AG20443 (cell line): ENCODE measurements around the gene MORN2.

ENCODE experiments used
- DNase-seq: peaks from one replicate; pipeline ENCODE4 v3.0.0; 2012; ENCODE audit warnings: low spot score, mixed read lengths

The MORN2 gene

DNA sequence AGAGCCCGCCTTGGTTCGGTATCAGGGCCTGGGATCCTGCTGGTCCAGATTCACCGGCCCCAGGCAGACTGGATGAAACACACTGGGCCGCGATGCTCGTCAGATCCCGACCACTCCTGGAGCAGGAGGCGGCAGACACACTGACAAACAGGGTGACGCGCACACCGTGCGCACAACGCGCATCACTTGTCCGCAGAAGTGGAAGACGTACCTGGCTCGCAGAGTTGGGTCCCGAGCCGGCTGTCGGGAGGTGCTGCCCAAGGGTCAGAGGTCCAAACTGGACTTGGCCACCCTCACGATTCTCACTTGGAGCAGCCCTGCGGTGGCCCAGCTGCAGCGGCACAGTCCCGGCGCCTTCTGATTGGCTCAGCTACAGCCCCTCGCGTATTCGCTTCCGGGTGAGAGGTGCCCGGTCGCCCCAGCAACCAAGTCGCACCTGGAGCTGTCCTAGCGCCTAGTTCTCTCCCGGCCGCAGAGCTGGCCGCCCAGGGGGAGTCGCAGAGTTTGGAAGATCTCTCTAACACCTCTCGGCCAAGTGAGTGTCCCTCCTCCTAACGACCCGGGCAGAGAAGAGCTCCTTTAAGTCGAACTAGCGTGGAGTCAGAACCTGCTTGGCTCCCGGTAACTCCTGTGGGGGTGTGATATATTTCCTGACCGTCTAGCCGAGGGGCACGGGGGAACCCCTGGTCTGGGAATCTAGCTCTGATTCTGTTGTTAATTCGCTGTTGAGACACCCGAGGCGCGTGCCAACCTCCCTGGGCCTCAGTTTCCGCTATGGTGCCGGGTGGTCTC is at the start of gene MORN2, which contains the start of gene DHX57:
Gene MORN2 (plus strand): TSS at position 401 of the 792 bp plus-strand sequence.
Gene DHX57 (minus strand): TSS at position 359 of the 792 bp plus-strand sequence. CDS start 7,529 bp downstream, outside the sequence.
- peak; percentile 98 for DNase-seq

DNA sequence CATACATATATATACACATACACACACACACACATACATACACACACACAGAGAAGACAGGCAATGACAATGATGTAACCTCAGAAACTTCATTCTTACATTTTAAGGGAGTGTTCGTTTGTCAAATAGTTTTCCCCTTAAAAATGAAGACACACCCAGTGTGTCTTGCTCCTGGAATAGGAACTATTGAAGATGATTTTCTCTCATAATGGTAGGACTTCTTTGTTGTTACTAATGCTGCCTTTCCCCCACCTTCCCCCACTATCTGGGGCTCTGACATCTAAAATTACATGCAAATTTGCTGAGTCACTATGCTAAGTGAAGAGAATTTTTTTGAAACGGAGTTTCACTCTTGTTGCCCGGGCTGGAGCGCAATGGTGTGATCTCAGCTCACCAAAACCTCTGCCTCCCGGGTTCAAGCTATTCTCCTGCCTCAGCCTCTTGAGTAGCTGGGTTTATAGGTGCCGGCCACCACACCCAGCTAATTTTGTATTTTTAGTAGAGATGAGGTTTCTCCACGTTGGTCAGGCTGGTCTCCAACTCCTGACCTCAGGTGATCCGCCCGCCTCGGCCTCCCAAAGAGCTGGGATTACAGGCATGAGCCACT is 48.1 kb upstream of the MORN2 start:
- peak; percentile 73 for DNase-seq

DNA sequence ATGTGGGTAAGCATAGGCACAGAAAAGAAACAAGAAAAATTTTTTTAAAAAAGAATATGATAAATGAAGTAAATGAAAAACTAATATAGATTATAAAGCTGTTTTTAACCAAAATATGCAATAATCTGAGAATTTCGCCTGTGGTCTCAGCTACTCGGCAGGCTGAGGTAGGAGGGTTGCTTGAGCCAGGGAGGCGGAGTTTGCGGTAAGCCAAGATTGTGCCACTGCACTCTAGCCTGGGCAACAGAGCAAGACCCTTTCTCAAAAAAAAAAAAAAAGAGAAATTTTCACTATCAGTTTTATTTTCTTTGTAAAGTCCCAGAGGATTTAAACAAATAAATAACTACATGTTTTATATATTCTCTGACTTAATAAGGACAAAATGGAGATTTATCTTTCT is 47.3 kb upstream of the MORN2 start:
- DNase-seq, result no peak

DNA sequence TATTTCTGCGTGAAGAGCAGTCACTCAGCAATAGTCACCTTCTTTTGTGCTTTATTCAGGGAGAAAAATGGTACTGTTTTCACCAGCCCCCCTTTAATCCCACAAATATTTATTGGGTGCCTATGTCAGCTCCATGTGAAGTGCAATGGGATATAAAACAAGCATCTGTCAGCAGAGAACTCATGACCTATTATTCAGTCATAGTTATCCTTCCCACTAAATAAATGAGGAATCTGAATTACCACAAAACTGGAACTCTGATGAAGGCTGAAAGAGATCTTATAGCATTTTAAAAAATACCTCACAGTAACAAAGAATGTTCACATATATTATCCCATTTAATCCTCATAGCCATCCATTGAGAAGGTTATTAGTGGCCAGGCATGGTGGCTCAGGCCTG is 45.8 kb upstream of the MORN2 start:
- DNase-seq, result no peak

DNA sequence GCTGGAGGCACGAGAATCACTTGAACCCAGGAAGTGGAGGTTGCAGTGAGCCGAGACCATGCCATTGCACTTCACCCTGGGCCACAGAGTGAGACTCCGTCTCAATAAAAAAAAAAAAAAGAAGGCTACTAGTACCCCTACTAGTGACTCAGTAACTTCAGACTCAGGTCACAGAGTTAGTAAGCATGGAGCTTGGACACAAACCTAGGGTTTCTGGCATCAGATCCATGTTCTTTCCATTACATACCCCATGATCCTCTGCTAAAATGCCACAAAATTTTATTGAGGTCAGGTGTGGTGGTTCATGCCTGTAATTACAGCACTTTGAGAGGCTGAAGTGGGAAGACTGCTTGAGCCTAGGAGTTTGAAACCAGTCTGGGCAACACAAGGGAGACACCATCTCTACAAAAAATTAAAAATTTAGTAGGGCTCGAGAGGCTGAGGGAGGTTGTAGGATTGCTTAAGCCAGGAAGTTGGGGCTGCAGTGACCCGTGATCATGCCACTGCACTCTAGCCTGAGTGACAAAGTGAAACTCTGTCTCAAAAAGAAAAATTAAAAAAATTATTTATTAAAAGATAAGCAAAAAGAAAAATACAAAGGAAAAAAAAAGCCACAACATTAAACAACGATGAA is 45.1 kb upstream of the MORN2 start:
- no peak for DNase-seq

DNA sequence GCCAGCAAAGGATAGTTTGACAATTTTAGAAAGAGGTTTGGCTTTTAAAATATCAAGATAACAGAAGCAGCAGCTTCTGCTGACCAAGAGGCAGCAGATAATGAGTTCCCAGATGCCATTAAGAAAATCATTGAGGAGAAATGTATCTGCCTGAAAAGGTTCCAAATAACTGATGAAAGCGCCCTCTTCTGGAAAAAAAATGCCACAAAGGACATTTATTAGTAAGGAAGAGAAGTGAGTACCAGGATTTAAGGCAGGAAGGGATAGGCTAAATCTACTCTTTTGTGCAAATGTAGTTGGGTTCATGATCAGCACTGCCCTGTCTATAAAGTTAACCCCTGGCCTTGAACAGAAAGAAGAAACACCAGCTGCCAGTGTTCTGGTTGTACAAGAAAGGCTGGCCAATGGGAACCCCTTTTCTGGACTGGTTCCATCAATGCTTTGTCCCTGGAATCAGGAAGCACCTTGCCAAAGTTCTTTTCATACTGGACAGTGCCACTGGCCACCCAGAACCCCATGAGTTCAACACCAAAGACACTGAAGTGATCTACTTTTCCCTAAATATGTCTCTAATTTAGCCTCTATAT is 40.7 kb upstream of the MORN2 start:
- DNase-seq, result no peak

DNA sequence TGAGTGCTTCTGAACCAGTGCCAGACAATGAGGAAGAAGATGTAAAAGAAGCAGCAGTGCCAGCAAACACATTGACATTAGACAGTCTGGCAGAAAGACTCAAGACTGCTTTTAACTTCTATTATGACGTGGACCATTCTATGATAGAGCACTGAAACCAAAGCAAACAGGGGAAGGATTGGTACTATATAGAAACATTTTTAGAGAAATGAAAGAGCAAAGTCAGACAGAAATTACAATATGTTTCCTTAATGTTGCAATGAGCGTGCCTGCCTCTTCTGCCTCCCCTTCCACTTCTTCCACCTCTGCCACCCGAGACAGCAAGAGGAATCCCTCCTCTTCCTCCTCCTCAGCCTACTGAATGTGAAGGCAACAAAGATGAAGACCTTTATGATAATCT is 39.8 kb upstream of the MORN2 start:
- DNase-seq, result no peak

DNA sequence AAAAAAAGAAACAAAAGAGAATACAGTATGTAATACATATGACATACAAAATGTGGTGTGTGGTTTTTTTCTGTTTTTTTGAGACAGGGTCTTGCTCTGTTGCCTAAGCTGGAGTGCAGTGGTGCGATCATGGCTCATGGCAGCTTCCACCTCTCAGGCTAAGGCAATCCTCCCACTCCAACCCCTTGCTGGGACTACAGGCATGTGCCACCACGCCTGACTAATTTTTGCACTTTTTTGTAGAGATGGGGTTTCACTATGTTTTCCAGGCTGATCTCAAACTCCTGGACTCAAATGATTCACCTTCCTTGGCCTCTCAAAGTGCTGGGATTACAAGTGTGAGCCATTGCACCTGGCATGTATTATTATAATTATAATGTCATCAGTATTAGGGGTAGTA is 39.0 kb upstream of the MORN2 start:
- no peak for DNase-seq

DNA sequence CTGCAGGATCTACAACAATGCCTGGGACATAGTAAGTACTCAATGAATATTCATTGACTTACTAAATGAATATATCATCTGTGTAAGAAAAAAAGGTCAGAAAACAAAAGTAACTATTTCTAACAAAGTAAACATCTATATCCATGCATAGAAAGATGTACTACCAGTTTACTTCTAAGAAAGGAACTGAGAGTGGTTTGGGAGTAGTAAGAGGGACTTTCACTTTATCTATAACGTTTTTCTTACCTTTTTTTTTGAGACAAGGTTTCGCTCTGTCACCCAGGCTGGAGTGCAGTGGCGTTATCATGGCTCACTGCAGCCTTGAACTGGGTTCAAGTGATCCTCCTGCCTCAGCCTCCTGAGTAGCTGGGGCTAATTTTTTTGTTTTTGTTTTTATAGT is 25.7 kb upstream of the MORN2 start:
- DNase-seq, result no peak

DNA sequence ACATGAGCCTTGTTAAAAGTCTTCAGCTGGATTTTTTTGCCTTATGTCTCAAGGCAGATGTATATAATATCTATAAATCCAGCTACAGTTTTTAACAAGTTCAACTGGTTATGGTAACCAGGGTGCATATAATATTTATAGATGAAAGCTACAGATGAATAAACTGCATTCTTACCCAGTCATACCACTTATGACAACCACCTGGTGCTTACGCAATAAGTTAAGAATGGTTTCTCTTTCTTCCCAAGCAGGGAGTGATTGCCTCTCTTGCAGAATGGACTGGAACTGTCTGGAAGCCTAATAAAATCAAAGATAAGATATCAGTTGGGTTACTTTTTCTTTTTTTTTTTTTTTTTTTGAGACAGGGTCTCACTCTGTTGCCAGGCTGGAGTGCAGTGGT is 19.6 kb upstream of the MORN2 start:
- peak; percentile 18 for DNase-seq

DNA sequence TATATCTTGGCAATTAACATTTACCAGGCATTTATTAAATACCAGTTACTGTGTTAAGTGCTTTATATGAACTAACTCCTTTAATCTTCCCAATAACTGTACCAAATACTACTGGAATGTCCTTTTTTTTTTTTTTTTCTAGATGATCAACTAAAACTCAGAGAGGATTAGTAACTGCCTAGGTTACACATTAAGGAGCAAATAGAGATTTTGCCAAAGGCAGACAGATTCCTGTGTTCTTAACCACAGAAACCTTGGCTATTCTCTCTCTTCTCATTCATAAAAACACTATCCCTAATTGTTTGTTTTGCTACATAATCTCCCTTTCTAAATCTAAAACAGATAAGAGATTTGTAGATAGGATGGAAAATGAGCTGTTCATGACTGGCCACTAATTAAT is 13.3 kb upstream of the MORN2 start:
- DNase-seq, result no peak

DNA sequence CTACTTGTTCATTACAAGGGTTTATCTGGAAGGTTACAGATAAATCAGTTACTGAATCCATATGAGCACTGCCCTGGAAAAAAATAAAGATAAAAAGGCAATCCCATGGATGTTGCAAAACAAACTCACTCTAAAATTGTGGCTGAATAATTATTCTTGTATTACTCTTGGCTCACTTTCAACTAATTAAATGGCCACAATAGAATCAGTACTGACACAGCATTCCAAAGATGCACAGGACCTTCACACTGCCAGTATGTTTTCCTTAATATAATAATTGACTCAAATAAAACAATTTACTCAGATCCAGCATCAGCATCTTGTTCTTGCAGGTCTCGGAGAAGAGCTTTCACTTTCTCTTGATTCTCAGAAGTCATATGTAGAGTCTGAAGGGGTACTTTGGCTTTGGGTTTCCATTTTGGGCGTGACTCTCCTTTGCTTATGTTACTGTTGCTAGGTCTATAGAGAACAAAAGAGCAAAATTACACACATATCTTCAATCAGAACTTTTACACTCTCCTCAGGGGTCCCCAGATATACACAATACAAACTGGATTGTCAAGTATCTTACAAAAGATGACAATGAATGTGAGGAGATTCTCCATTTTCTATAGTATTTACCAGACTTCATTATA is 12.6 kb upstream of the MORN2 start:
- no peak for DNase-seq

DNA sequence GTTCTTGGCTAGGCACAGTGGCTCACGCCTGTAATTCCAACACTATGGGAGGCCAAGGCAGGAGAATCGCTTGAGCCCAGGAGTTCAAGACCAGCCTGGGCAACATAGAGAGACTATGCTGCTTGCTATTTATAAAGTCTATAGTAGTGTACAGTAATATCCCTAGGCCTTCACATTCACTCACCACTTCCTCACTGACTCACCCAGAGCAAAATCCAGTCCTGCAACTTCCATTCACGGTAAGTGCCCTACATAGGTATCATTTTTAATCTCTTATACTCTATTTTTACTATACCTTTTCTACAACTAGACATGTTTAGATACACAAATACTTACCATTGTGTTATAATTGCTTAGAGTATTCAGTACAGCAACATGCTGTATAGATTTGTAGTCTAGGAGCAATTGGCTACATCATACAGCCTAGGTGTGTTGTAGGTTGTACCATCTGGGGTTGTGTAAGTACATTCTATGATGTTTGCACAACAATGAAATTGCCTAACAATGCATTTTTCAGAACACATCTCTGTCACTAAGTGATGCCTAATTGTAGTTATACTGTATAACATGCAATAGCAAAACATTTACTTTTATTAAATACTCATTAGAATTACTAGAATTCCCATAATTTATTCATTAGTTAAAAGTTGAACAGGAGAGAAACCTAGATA is 8.9 kb upstream of the MORN2 start:
- no peak for DNase-seq

DNA sequence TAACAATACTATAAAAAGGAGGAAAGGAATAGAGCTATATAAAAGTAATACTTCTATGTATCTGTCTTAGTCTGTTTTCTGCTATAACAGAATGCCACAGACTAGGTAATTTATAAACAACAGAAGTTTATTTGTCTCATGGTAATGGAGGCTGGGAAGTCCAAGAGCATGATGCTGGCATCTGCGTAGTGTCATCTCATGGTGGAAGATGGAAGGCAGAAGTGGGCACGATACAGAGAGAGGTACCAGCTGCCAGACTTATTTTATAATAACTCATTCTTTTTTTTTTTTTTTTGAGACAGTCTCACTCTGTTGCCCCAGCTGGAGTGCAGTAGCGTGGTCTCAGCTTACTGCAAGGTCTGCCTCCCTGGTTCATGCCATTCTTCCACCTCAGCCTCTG is 4.3 kb upstream of the MORN2 start:
- DNase-seq, result no peak

DNA sequence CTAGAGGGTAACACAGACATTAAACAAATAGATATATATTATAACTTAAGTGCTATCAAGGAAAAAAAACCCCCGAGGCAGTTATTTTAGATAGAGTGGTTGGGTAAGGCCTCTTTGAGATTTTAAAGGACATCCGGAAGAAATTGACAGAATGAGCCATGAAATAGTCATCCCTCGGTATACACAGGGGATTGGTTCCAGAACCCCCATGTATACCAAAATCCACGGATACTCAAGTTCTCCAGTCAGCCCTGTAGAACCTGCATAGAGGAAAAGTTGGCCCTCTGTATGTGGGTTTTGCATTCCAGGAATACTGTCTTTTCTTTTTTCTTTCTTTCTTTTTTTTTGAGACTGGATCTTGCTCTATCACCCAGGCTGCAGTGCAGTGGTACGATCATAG is 2.0 kb upstream of the MORN2 start:
- DNase-seq, result no peak

DNA sequence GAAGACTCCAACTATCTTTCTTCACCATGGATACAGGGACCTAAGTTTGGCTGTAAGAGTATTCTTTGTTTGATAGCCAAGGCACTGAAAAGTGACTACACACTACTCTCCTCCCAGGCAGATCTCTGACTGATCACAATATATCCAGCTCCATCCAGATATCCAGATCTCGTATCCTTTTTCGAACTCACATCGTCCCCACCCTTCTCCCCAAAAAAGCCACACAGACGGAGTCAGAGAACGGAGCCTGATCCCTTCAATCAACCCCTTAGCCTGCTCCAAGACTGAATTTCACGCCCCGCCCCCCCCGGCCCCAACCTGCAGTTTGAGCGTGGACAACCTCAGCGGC is 575 bp upstream of the MORN2 start:
- no peak for DNase-seq

DNA sequence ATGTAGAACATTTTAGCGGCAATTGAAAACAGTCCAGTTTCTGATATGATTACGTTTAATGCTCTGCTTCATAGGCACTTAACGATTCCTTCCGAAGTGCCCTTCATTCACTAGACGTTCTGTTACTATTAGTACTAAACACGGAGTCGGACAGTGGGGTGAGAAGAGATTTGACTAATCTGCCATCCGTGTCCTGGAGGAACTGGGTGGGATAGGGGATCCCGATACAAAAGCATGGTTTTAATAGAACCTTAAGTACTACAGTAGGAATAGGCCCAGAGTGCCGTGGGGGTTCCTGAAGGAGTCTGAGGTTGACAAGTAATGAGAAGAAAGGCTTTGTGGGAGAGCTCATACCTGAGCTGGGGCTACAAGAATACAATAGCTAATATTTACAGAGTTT is 631 bp downstream of the MORN2 start:
- peak; percentile 12 for DNase-seq

DNA sequence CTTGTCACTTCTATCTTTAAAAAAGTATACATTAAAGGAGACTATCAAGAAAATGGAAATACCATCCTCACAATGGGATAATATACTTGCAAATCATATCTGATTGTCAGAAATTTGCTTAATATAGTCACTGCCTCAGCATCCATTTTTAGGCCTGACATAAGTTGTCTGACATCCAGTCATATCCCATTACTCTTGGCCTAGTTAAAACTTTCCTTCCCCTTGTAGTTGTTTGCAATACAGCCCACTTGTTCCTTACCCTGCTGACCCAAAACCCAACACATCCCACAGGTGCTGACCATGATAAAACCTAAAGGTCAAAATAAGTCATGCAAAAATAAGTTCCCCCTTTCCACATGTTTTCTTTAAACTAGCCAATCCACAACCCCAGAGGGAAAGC is 10.3 kb downstream of the MORN2 start:
- DNase-seq, result no peak

DNA sequence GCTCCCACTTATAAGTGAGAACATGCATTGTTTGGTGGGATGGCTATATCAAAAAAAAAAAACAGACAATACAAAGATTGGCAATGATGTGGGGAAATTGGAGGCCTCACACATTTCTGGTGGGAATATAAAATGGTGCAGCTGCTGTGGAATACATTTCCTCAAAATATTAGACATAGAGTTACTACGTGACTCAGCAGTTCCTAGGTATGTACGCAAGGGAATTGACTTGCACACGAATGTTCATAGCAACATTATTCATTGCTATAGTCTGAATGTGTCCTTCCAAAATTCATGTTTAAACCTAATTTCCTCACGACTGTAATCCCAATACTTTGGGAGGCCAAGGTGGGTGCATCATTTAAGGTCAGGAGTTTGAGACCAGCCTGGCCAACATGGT is 11.6 kb downstream of the MORN2 start:
- no peak for DNase-seq

DNA sequence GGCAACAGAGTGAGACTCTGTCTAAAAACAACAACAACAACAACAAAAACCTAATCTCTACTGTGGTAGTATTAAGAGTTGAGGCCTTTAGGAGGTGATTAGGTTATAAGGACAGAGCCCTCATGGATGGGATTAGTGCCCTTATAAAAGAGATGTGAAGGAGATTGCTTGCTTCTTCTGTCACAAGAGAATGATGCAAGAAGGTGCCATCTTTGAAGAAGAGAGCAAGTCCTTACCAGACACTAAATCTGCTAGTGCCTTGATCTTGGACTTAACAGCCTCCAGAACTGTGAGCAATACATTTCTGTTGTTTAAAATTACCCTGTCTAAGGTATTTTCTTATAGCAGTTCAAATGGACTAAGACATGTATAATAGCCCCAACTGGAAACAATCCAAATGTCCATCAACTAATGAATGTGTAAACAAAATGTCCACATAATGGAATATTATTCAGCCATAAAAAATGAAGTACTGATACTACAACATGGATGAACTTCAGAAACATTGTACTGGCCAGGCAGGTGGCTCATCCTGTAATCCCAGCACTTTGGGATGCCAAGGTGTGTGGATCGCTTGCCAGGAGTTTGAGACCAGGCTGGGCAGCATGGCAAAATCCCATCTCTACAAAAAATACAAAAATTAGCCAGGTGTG is 12.3 kb downstream of the MORN2 start:
- no peak for DNase-seq

DNA sequence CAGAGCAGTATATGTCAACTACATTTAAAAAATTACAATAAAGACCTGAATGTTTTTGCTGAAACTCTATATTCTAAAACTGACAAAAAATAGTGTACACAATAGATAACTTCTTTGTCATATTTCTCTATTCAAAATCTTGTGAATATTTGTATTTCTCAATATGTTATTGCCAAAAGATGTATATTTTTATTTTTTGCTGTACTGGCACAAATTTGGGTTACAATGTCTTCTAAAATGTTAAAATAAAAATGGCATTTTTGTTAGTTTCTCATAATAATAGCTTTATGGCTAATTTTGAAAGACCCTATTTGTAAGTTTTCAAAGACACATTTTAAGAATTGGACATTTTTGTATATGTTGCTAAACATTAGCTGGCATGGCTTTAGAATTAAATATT is 13.3 kb downstream of the MORN2 start:
- no peak for DNase-seq

DNA sequence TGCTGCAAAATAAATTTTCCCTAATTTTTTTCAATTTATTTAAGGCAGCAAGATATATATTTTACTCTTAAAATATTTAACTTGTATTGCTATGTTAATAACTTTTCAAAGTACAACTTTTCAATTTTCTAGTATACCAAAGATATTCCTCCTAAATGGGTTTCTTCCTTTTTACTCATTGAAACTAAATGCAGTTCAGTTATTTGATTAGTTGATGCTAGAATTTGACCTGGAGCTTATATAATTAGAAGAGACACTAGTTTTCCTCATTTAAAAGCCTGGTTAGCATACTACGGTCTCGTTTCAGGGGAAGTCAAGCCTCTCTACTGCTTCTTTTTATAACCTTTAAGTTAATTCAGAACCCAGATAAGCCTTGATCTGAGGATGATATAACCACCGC is 13.8 kb downstream of the MORN2 start, which contains the start of gene ARHGEF33:
Gene ARHGEF33 (plus strand): TSS at position 301 of the 400 bp plus-strand sequence. CDS start 29,573 bp downstream, outside the sequence.
- DNase-seq, result no peak
